B cell (primary cell): Measurements from ENCODE around the gene DNAH6. TPM values are rescaled to one million over a fixed set of nuclear protein-coding genes. Genes with fewer than 3 reads are reported as not detected.
A peak's percentile ranks its signal among the peaks of the same experiment; 100 is the strongest.

Experiments
- ATAC-seq: fragments of 200-7000 bp; cut with Tn5 transposase; one replicate; pipeline ENCODE4 v1.10.0; 2021; ENCODE audit warnings: low read depth, mild to moderate bottlenecking, moderate number of reproducible peaks, moderate library complexity
- CTCF ChIA-PET: fragments of 350-600 bp; sonication (Branson Sonifier 250); formaldehyde crosslinking; loops from one replicate; lab custom pipeline; 2021; ENCODE audit warnings: antibody characterized with exemption, inconsistent platforms; lab: Charles Lee
- POLR2A ChIA-PET: fragments of 350-600 bp; sonication (Branson Sonifier 250); formaldehyde crosslinking; loops from one replicate; lab custom pipeline; 2021; ENCODE audit warnings: antibody characterized with exemption; lab: Charles Lee
- DNase-seq: peaks from one replicate; pipeline ENCODE4 v3.0.0; 2013
- H2AFZ ChIP-seq: 2 replicates; pipeline ENCODE4 v1.6.1; 2012; ENCODE audit warnings: mild to moderate bottlenecking, low read depth, low read length; ENCODE audit not compliant: insufficient read depth, poor library complexity, severe bottlenecking
- H3K27ac ChIP-seq, 2 donors: 1 replicate in 1 of 2; 2 replicates in 1 of 2; pipeline ENCODE4 v1.5.1; 2012 to 2013; ENCODE audit warnings: low read length in 2 of 2, mild to moderate bottlenecking in 2 of 2, moderate library complexity in 1 of 2
- H3K27me3 ChIP-seq, 4 experiments: fragments of 200-600 bp in 1 of 4; sonication (generic) in 1 of 4; replicated peaks in 1 of 4; 1 replicate in 2 of 4; 2 replicates in 2 of 4; pipeline versions ENCODE4 v1.6.1 to v1.7.0; 2013 to 2016; ENCODE audit warnings: low read length in 3 of 4, mild to moderate bottlenecking in 2 of 4, mixed read lengths in 1 of 4, moderate library complexity in 1 of 4; ENCODE audit not compliant: insufficient read depth in 4 of 4, control insufficient read depth in 3 of 4; ENCODE audit errors: control extremely low read depth in 1 of 4
- H3K36me3 ChIP-seq, 2 experiments: replicated peaks in 1 of 2; 1 replicate in 1 of 2; 2 replicates in 1 of 2; pipeline versions ENCODE4 v1.6.1 to v1.7.1; 2013; ENCODE audit warnings: low read length in 1 of 2; ENCODE audit not compliant: insufficient read depth in 2 of 2, control insufficient read depth in 1 of 2; ENCODE audit errors: control extremely low read depth in 1 of 2, extremely low read depth in 1 of 2
- H3K4me1 ChIP-seq, 2 donors: fragments of 200-600 bp in 1 of 2; sonication (generic) in 1 of 2; 1 replicate in 1 of 2; 2 replicates in 1 of 2; pipeline versions ENCODE4 v1.5.1 to v1.6.1; 2013 to 2017; ENCODE audit warnings: low read length in 2 of 2; ENCODE audit not compliant: control insufficient read depth in 2 of 2, insufficient read depth in 2 of 2
- H3K4me2 ChIP-seq: replicated peaks from 2 replicates; pipeline ENCODE3; 2012; ENCODE audit warnings: mild to moderate bottlenecking, low read depth, low read length; ENCODE audit not compliant: poor library complexity, severe bottlenecking
- H3K4me3 ChIP-seq, 5 experiments: fragments of 200-600 bp in 1 of 5; sonication (generic) in 1 of 5; 1 replicate in 3 of 5; 2 replicates in 2 of 5; pipeline versions ENCODE4 v1.5.1 to v1.7.0; 2011 to 2016; ENCODE audit warnings: low read length in 4 of 5, mild to moderate bottlenecking in 4 of 5, low read depth in 2 of 5, control low read depth in 1 of 5, moderate library complexity in 1 of 5; ENCODE audit not compliant: insufficient read depth in 1 of 5; ENCODE audit errors: control extremely low read depth in 1 of 5, extremely low read depth in 1 of 5
- H3K79me2 ChIP-seq: fragments of 200-600 bp; sonication (generic); one replicate; pipeline ENCODE4 v1.6.0; 2016; ENCODE audit warnings: low read length; ENCODE audit not compliant: control insufficient read depth, insufficient read depth
- H3K9ac ChIP-seq: fragments of 200-600 bp; sonication (generic); 2 replicates; pipeline ENCODE4 v1.6.1; 2017; ENCODE audit warnings: mild to moderate bottlenecking, low read length, moderate library complexity
- H3K9me3 ChIP-seq, 3 donors: one replicate each; pipeline versions ENCODE4 v1.6.1 to v1.7.1; 2013; ENCODE audit warnings: low read length in 2 of 3; ENCODE audit not compliant: control insufficient read depth in 2 of 3, insufficient read depth in 1 of 3; ENCODE audit errors: control extremely low read depth in 1 of 3
- H4K20me1 ChIP-seq: 2 replicates; pipeline ENCODE4 v1.6.0; 2012; ENCODE audit warnings: mild to moderate bottlenecking, low read length; ENCODE audit not compliant: insufficient read depth, control insufficient read depth, poor library complexity, severe bottlenecking
- H3K27ac Mint-ChIP-seq: one replicate; pipeline ENCODE4 v1.8.0; 2021; ENCODE audit warnings: mixed read lengths
- H3K27me3 Mint-ChIP-seq: one replicate; pipeline ENCODE4 v1.8.0; 2021; ENCODE audit warnings: mixed read lengths
- H3K4me1 Mint-ChIP-seq: one replicate; pipeline ENCODE4 v1.8.0; 2021; ENCODE audit warnings: mixed read lengths
- H3K4me3 Mint-ChIP-seq: one replicate; pipeline ENCODE4 v1.8.0; 2021; ENCODE audit warnings: mixed read lengths
- H3K9me3 Mint-ChIP-seq: one replicate; pipeline ENCODE4 v1.8.0; 2022; ENCODE audit warnings: mixed read lengths; ENCODE audit not compliant: insufficient read depth
- EZH2 ChIP-seq: IDR thresholded peaks from 2 replicates; pipeline ENCODE4 v1.6.1; 2012; ENCODE audit warnings: borderline replicate concordance, low read depth, mild to moderate bottlenecking, moderate library complexity, low read length; ENCODE audit not compliant: insufficient read depth, poor library complexity, severe bottlenecking
- WGBS: methylation state at CpG from one replicate; pipeline ENCODE4 v1.1.5; 2013; ENCODE audit warnings: missing lambda C conversion rate; ENCODE audit not compliant: insufficient coverage; 5-methylcytosine and 5-hydroxymethylcytosine counted together
- intact Hi-C: fragments of 100-400 bp; cut with micrococcal nuclease; formaldehyde crosslinking; loops from one replicate; pipeline ENCODE4 v1.10.0; 2022
- polyA plus RNA-seq: library from polyadenylated mRNA; depleted of rRNA; stranded (reverse); fragments of >200 nt; gene quantifications from 2 replicates; pipeline ENCODE4 v1.2.3, GENCODE V29; 2012
- total RNA-seq, 2 donors: library from RNA; stranded (reverse); fragments of 120-200 nt in 1 of 2; gene quantifications; 1 replicate in 1 of 2; 2 replicates in 1 of 2; pipeline versions ENCODE4 v1.2.3 to v1.2.4, GENCODE V29; 2013 to 2022
- TF ChIP-seq, protein P1 (sequence below): fragments of 200-600 bp; IDR thresholded peaks from one replicate; pipeline ENCODE4 v1.8.0; 2022; ENCODE audit warnings: antibody characterized with exemption, mild to moderate bottlenecking

DNAH6 gene
- total and polyA plus RNA-seq, 2 donors (not counting 1 experiment from before 2014, with no cell fraction given) = 0.01 to 1.9 TPM

DNA sequence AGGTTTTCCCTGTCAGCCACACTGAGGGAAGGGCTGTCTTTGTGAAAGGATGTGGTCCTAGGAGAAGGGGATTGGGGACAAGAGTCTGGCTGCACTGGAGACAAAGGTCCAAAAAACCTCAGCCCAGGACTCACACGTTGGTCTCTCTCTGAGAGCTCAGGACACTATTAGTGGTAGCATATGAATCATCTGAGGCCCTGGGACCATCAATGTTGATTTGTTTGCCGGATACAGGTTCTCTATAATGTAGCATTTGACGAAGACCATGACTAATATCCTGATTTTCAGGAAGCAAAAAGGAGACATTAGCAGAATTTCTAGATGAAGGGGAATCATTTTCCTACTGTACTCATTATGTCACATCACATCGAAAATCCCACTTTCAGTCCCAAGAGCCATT is 22.2 kb upstream of the DNAH6 start:
- no peak overlapping the region for H3K27ac Mint-ChIP-seq
- no peak for DNase-seq
- no peak overlapping the region for H3K27ac ChIP-seq
- no peak for TF ChIP-seq EZH2
- TF ChIP-seq, protein P1, sequence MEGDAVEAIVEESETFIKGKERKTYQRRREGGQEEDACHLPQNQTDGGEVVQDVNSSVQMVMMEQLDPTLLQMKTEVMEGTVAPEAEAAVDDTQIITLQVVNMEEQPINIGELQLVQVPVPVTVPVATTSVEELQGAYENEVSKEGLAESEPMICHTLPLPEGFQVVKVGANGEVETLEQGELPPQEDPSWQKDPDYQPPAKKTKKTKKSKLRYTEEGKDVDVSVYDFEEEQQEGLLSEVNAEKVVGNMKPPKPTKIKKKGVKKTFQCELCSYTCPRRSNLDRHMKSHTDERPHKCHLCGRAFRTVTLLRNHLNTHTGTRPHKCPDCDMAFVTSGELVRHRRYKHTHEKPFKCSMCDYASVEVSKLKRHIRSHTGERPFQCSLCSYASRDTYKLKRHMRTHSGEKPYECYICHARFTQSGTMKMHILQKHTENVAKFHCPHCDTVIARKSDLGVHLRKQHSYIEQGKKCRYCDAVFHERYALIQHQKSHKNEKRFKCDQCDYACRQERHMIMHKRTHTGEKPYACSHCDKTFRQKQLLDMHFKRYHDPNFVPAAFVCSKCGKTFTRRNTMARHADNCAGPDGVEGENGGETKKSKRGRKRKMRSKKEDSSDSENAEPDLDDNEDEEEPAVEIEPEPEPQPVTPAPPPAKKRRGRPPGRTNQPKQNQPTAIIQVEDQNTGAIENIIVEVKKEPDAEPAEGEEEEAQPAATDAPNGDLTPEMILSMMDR = no peak
- WGBS = 80% methylated on average over 1 of the region's 4 CpGs
- no peaks in the 10 kb centered on the region for H3K36me3 ChIP-seq
- no peaks in the 10 kb centered on the region for H3K9me3 Mint-ChIP-seq
- H3K27me3 ChIP-seq = no peaks in the 10 kb centered on the region
- no peak for ATAC-seq
- H3K4me1 Mint-ChIP-seq = no peaks in the 10 kb centered on the region
- intact Hi-C loops = no loop called here
- no peaks in the 10 kb centered on the region for H3K79me2 ChIP-seq
- ChIA-PET POLR2A (no interaction called here), CTCF (interaction anchor here (0.5 to 5.5 kb wide), 6 partner anchors 21 to 793 kb away, joined by 3 to 31 read pairs (median 3); no protein-coding TSS in a partner anchor)
- H3K9me3 ChIP-seq = no peaks in the 10 kb centered on the region
- H2AFZ ChIP-seq = no peak overlapping the region
- H3K4me3 ChIP-seq = no peak overlapping the region
- no peaks in the 10 kb centered on the region for H3K4me1 ChIP-seq
- no peaks in the 10 kb centered on the region for H4K20me1 ChIP-seq
- H3K4me3 Mint-ChIP-seq = no peak overlapping the region
- no peaks in the 10 kb centered on the region for H3K27me3 Mint-ChIP-seq
- no peak overlapping the region for H3K9ac ChIP-seq
- H3K4me2 ChIP-seq = no peak overlapping the region

DNA sequence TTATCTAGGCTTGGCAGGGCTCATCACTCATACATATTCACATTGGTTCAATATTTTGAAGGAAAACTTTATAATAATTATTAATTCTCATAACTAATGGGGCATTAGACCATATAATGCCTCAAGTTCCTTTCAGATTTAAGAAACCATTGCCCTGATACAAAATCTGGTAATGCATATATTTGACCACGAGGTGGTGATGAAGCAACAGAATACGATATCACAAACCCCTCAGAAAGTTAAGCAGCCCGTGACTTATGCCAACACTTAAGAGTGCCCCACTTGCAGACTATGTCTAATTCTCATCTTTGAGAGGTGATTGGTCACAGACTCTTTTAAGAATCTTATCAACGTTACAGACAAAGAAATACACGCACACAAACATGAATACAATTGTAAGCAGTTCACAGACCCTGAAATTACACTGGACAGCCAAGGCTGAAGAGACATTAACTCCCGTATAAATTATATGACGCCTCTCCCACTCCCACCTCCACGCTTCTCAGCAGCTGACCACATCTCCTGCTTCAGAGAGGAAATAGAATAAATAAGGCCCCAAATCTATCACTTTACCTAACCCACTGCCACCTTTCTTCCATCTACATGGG is 20.7 kb upstream of the DNAH6 start:
- TF ChIP-seq, protein P1 = peak; percentile 83
- no peak for TF ChIP-seq EZH2
- ATAC-seq = peak; percentile 89
- Histone ChIP-seq H3K9me3 (no peaks in the 10 kb centered on the region), H3K79me2 (no peaks in the 10 kb centered on the region), H3K36me3 (no peaks in the 10 kb centered on the region), H3K9ac (no peak overlapping the region), H4K20me1 (no peaks in the 10 kb centered on the region), H3K4me2 (no peak overlapping the region), H3K27me3 (no peaks in the 10 kb centered on the region), H2AFZ (no peak overlapping the region), H3K4me3 (no peak overlapping the region), H3K4me1 (no peaks in the 10 kb centered on the region), H3K27ac (no peak overlapping the region)
- Mint-ChIP-seq H3K27me3 (no peaks in the 10 kb centered on the region), H3K27ac (no peak overlapping the region), H3K4me1 (no peaks in the 10 kb centered on the region), H3K4me3 (no peak overlapping the region), H3K9me3 (no peaks in the 10 kb centered on the region)
- DNase-seq = peak; percentile 81
- intact Hi-C loops = loop anchor here (1.0 kb wide), 4 partner anchors 370 to 790 kb away; no protein-coding TSS in a partner anchor
- 44% methylated on average over 6 of the region's 8 CpGs for WGBS
- CTCF ChIA-PET = interaction anchor here (0.6 to 5.5 kb wide), 3 partner anchors 383 to 433 kb away, joined by 3 to 31 read pairs (median 4); no protein-coding TSS in a partner anchor
- POLR2A ChIA-PET = no interaction called here
